GM12878 (cell line): Measurements from ENCODE around the gene SRBD1. TPM values are rescaled to one million over a fixed set of nuclear protein-coding genes. Genes with fewer than 3 reads are reported as not detected.

Source experiments
- ATAC-seq: fragments of 200-7000 bp; cut with Tn5 transposase; 3 replicates; pipeline ENCODE4 v1.9.1; 2020; ENCODE audit warnings: mild to moderate bottlenecking, moderate library complexity
- BruUV-seq: library from RNA; stranded (reverse); fragments of 400-500 nt; replicated peaks from 2 replicates; lab custom pipeline; 2021; lab: Mats Ljungman, UMichigan
- CTCF ChIA-PET: fragments of 300-600 bp; sonication (Branson Sonifier 250); formaldehyde crosslinking; extraction: SDS; loops from one replicate; lab custom pipeline; 2021; ENCODE audit warnings: inconsistent platforms; lab: Yijun Ruan, JAX
- POLR2A ChIA-PET: fragments of 350-600 bp; formaldehyde crosslinking; extraction: SDS; loops from one replicate; lab custom pipeline; 2021; ENCODE audit warnings: inconsistent platforms; lab: Charles Lee
- RAD21 ChIA-PET: fragments of 300-600 bp; sonication (Branson Sonifier 250); formaldehyde crosslinking; loops from one replicate; lab custom pipeline; 2023; ENCODE audit warnings: antibody characterized with exemption; ENCODE audit not compliant: unreplicated experiment; lab: Charles Lee
- SMC1A ChIA-PET: fragments of 300-600 bp; sonication (Branson Sonifier 250); formaldehyde crosslinking; loops from one replicate; lab custom pipeline; 2023; ENCODE audit not compliant: unreplicated experiment, uncharacterized antibody; lab: Charles Lee
- DNase-seq: peaks from one replicate; pipeline ENCODE4 v3.0.0-alpha.2; 2011; ENCODE audit warnings: low read depth, low spot score
- FAIRE-seq: peaks from 3 replicates; lab custom pipeline; 2011; peaks lifted over from hg19 to GRCh38; lab: Jason Lieb, UNC
- H2AFZ ChIP-seq: 2 replicates; pipeline ENCODE4 v1.6.0; 2011; ENCODE audit warnings: low read depth, low read length, control low read depth; ENCODE audit not compliant: control insufficient read depth
- H3K27ac ChIP-seq: 2 replicates; pipeline ENCODE4 v1.5.1; 2011; ENCODE audit warnings: control low read depth; ENCODE audit not compliant: control insufficient read depth, insufficient read depth
- H3K27me3 ChIP-seq, 2 experiments: replicated peaks in 1 of 2; 2 replicates each; pipeline versions ENCODE4 v1.6.0 to v1.6.1; 2011; ENCODE audit warnings: low read length in 1 of 2; ENCODE audit not compliant: control insufficient read depth in 2 of 2, insufficient read depth in 2 of 2
- H3K36me3 ChIP-seq, 2 experiments: 2 replicates each; pipeline ENCODE4 v1.5.1; 2011; ENCODE audit warnings: low read length in 1 of 2; ENCODE audit not compliant: control insufficient read depth in 2 of 2, insufficient read depth in 2 of 2
- H3K4me1 ChIP-seq: 2 replicates; pipeline ENCODE4 v1.6.1; 2011; ENCODE audit warnings: mild to moderate bottlenecking, low read length, moderate library complexity, mixed read lengths; ENCODE audit not compliant: control insufficient read depth, insufficient read depth
- H3K4me2 ChIP-seq: 2 replicates; pipeline ENCODE4 v1.6.0; 2011; ENCODE audit warnings: control low read depth; ENCODE audit not compliant: control insufficient read depth, insufficient read depth
- H3K4me3 ChIP-seq: fragments of 200-600 bp; sonication (generic); 2 replicates; pipeline ENCODE4 v1.5.1; 2016
- H3K79me2 ChIP-seq: 2 replicates; pipeline ENCODE4 v1.6.0; 2011; ENCODE audit warnings: low read length; ENCODE audit not compliant: control insufficient read depth, insufficient read depth
- H3K9ac ChIP-seq: 2 replicates; pipeline ENCODE4 v1.8.0; 2011; ENCODE audit warnings: low read length, control low read depth, mixed read lengths; ENCODE audit not compliant: control insufficient read depth, insufficient read depth
- H3K9me3 ChIP-seq: replicated peaks from 3 replicates; pipeline ENCODE4 v1.5.1; 2011; ENCODE audit warnings: mild to moderate bottlenecking, low read length; ENCODE audit not compliant: control insufficient read depth, insufficient read depth
- H4K20me1 ChIP-seq: 2 replicates; pipeline ENCODE4 v1.6.0; 2011; ENCODE audit not compliant: control insufficient read depth, insufficient read depth
- BCL11A ChIP-seq: IDR thresholded peaks from 2 replicates; pipeline ENCODE4 v1.6.1; 2011; ENCODE audit warnings: low read depth, low read length
- ELK1 ChIP-seq: IDR thresholded peaks from 2 replicates; pipeline ENCODE4 v1.6.1; 2012; ENCODE audit warnings: low read depth, low read length, improper control_type of control experiment
- EP300 ChIP-seq, 2 experiments: fragments of 150-350 bp in 1 of 2; IDR thresholded peaks; 2 replicates each; pipeline ENCODE4 v1.6.1; 2011 to 2012; ENCODE audit warnings: low read depth in 2 of 2, low read length in 2 of 2, borderline replicate concordance in 1 of 2, improper control_type of control experiment in 1 of 2, inconsistent platforms in 1 of 2; ENCODE audit not compliant: control insufficient read depth in 1 of 2
- ESRRA ChIP-seq: IDR thresholded peaks from 2 replicates; pipeline ENCODE4 v1.6.1; 2012; ENCODE audit warnings: mild to moderate bottlenecking, low read length, improper control_type of control experiment
- GABPA ChIP-seq: IDR thresholded peaks from 2 replicates; pipeline ENCODE4 v1.6.1; 2014; ENCODE audit warnings: antibody characterized with exemption, low read depth, mild to moderate bottlenecking, inconsistent platforms
- IRF4 ChIP-seq: IDR thresholded peaks from 2 replicates; pipeline ENCODE4 v1.6.1; 2011; ENCODE audit warnings: low read depth, low read length
- JUND ChIP-seq: IDR thresholded peaks from 2 replicates; pipeline ENCODE4 v1.6.1; 2012; ENCODE audit warnings: low read depth, mild to moderate bottlenecking, low read length, improper control_type of control experiment, moderate library complexity
- KAT2A ChIP-seq: conservative IDR thresholded peaks from 2 replicates; pipeline ENCODE4 v1.6.1; 2011; ENCODE audit warnings: low read depth, low read length; ENCODE audit not compliant: control insufficient read depth
- LARP7 ChIP-seq: fragments of 450-650 bp; IDR thresholded peaks from 2 replicates; pipeline ENCODE4 v1.6.1; 2017; ENCODE audit warnings: mild to moderate bottlenecking
- MEF2A ChIP-seq: IDR thresholded peaks from 2 replicates; pipeline ENCODE4 v1.6.1; 2011; ENCODE audit warnings: low read depth, mild to moderate bottlenecking, low read length, moderate library complexity; ENCODE audit not compliant: insufficient read depth
- MLLT1 ChIP-seq: fragments of 450-650 bp; IDR thresholded peaks from 2 replicates; pipeline ENCODE4 v1.6.1; 2016; ENCODE audit warnings: mild to moderate bottlenecking
- NFIC ChIP-seq: IDR thresholded peaks from 2 replicates; pipeline ENCODE4 v1.6.1; 2012; ENCODE audit warnings: low read depth, mild to moderate bottlenecking, inconsistent platforms, low read length, moderate library complexity
- NKRF ChIP-seq: fragments of 450-650 bp; conservative IDR thresholded peaks from 2 replicates; pipeline ENCODE4 v1.6.1; 2017; ENCODE audit warnings: mild to moderate bottlenecking, moderate library complexity
- POLR2AphosphoS5 ChIP-seq: IDR thresholded peaks from 2 replicates; pipeline ENCODE4 v1.6.1; 2011; ENCODE audit warnings: mild to moderate bottlenecking, low read length, inconsistent platforms
- RAD51 ChIP-seq: fragments of 450-650 bp; IDR thresholded peaks from 2 replicates; pipeline ENCODE4 v1.6.1; 2016; ENCODE audit warnings: moderate library complexity, mild to moderate bottlenecking, inconsistent platforms
- TBL1XR1 ChIP-seq: IDR thresholded peaks from 2 replicates; pipeline ENCODE4 v1.6.1; 2012; ENCODE audit warnings: low read depth, low read length, improper control_type of control experiment
- TCF7 ChIP-seq: IDR thresholded peaks from 2 replicates; pipeline ENCODE4 v1.6.1; 2014; ENCODE audit warnings: antibody characterized with exemption, borderline replicate concordance
- ZNF217 ChIP-seq: fragments of 450-650 bp; IDR thresholded peaks from 2 replicates; pipeline ENCODE4 v1.6.1; 2017; ENCODE audit warnings: antibody characterized with exemption, mild to moderate bottlenecking
- ZSCAN29 ChIP-seq: fragments of 450-650 bp; IDR thresholded peaks from 2 replicates; pipeline ENCODE4 v1.6.1; 2017; ENCODE audit warnings: mild to moderate bottlenecking, moderate library complexity
- WGBS: methylation state at CpG from one replicate; pipeline ENCODE4 v1.1.6; 2016; ENCODE audit warnings: low lambda C conversion rate; ENCODE audit not compliant: insufficient replicate concordance, insufficient coverage; ENCODE audit errors: missing lambda C conversion rate; 5-methylcytosine and 5-hydroxymethylcytosine counted together
- in situ Hi-C: fragments of 300-500 bp; cut with MboI; formaldehyde crosslinking; loops from 9 replicates; pipeline ENCODE4 v1.14.3; 2018; ENCODE audit warnings: mixed read lengths
- intact Hi-C: fragments of 100-400 bp; cut with micrococcal nuclease; formaldehyde crosslinking; loops from one replicate; pipeline ENCODE4 v1.14.2; 2022; ENCODE audit not compliant: unreplicated experiment
- polyA plus RNA-seq, 11 experiments: library from polyadenylated mRNA; depleted of rRNA in 4 of 11; unstranded in 6 of 11; stranded (reverse) in 5 of 11; fragments of >200 nt; fragmentation: Nextera tagmentation in 4 of 11; fragmentation: Illumina TruSeq in 1 of 11; extraction: Ambion mirVana in 4 of 11; extraction: Trizol in 1 of 11; gene quantifications; 1 replicate in 1 of 11; 2 replicates in 10 of 11; pipeline versions ENCODE4 v1.2.1 to v1.2.3, GENCODE V29; 2011 to 2016; ENCODE audit warnings: inconsistent platforms in 2 of 11, missing spikeins in 2 of 11, low read depth in 1 of 11
- total RNA-seq, 4 experiments: library from RNA; depleted of rRNA in 3 of 4; stranded (reverse); fragments of >200 nt in 3 of 4; fragmentation: Illumina TruSeq in 1 of 4; extraction: Trizol in 1 of 4; gene quantifications; 2 replicates each; pipeline versions ENCODE4 v1.2.1 to v1.2.3, GENCODE V29; 2013 to 2021
- TF ChIP-seq, protein P1 (sequence below): IDR thresholded peaks from 2 replicates; pipeline ENCODE4 v1.6.1; 2011; ENCODE audit warnings: mild to moderate bottlenecking, low read depth, low read length, moderate library complexity; ENCODE audit not compliant: insufficient replicate concordance

Gene SRBD1
- total and polyA plus RNA-seq, 10 of the 15 experiments (the other 5 are each of a cell fraction or from before 2014, with no cell fraction given): 9.7 to 33.1 (median 20.1) TPM

DNA sequence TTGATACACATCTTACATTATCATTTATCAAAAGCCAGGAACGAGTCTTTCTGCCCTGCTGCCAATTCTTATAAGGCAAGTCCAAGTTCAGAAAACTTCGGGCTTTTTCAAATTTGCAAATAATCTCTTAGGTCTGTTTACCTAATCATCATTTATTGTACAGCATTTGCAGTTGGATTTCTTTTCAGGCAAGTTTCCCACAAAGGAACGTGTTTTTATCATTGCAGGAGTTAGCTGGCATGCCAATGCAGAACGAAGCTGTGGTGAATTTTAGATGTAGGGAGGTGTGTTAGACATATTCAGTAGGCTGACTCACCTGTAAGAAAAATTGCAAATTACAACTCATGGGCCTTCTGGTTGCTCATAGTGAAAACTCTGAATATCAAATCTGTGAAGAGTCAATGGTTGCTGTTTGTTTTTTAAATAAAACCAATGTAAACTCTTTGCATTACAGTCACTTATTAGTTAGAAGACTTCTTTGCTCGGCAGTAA, 209.6 kb downstream of the SRBD1 start:
- H3K4me1 ChIP-seq: no peaks in the 10 kb centered on the region
- CTCF ChIA-PET: no interaction called here
- H3K79me2 ChIP-seq: no peaks in the 10 kb centered on the region
- in situ Hi-C loops: no loop called here
- BruUV-seq: no TSS peak
- RAD21 ChIA-PET: no interaction called here
- POLR2A ChIA-PET: no interaction called here
- FAIRE-seq (no peak), ATAC-seq (no peak), DNase-seq (no peak)
- TF ChIP-seq TCF7 (no peak), KAT2A (no peak), NFIC (no peak), MEF2A (no peak), GABPA (no peak), NKRF (no peak), MLLT1 (no peak), TBL1XR1 (no peak), ZSCAN29 (no peak), ZNF217 (no peak), RAD51 (no peak), ESRRA (no peak), IRF4 (no peak), JUND (no peak), BCL11A (no peak), EP300 (IDR thresholded peaks at IDR 0.05; ENCODE audit: borderline replicate concordance in 1 of 2, control insufficient read depth in 1 of 2, low read depth in 2 of 2, low read length in 2 of 2) (no peak), POLR2AphosphoS5 (no peak), ELK1 (no peak), LARP7 (no peak)
- TF ChIP-seq, protein P1, sequence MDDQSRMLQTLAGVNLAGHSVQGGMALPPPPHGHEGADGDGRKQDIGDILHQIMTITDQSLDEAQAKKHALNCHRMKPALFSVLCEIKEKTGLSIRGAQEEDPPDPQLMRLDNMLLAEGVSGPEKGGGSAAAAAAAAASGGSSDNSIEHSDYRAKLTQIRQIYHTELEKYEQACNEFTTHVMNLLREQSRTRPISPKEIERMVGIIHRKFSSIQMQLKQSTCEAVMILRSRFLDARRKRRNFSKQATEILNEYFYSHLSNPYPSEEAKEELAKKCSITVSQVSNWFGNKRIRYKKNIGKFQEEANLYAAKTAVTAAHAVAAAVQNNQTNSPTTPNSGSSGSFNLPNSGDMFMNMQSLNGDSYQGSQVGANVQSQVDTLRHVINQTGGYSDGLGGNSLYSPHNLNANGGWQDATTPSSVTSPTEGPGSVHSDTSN: no peak
- H3K9ac ChIP-seq: no peak overlapping the region
- H3K4me2 ChIP-seq: no peak overlapping the region
- H3K27me3 ChIP-seq: no peaks in the 10 kb centered on the region
- H3K27ac ChIP-seq: no peak overlapping the region
- SMC1A ChIA-PET: interaction anchor here (0.9 kb wide), 1 partner anchor 15 kb away, joined by 3 read pairs; no protein-coding TSS in a partner anchor
- no peaks in the 10 kb centered on the region for H4K20me1 ChIP-seq
- WGBS: 94% methylated on average over 5 of the region's 5 CpGs
- no peaks in the 10 kb centered on the region for H3K36me3 ChIP-seq
- no peak overlapping the region for H2AFZ ChIP-seq
- no peaks in the 10 kb centered on the region for H3K9me3 ChIP-seq
- intact Hi-C loops: no loop called here
- no peak overlapping the region for H3K4me3 ChIP-seq
